Right cardiac atrium (tissue), 5 donors: Measurements from ENCODE around the gene FRG1. TPM values are rescaled to one million over a fixed set of nuclear protein-coding genes. Genes with fewer than 3 reads are reported as not detected.
"Not testable (repeated sequence)": the region's sequence is repeated elsewhere in the genome, so short reads cannot be mapped to it uniquely, and the experiment has no call there.

ENCODE experiments used
- ATAC-seq, 2 donors: fragments of 200-7000 bp; cut with Tn5 transposase; one replicate each; pipeline versions ENCODE4 v1.8.0 to v1.9.1; 2020; ENCODE audit warnings: moderate library complexity in 2 of 2, mild to moderate bottlenecking in 1 of 2
- DNase-seq, 3 donors: peaks; one replicate each; pipeline ENCODE4 v3.0.0-alpha.2; 2020
- H3K27ac ChIP-seq: one replicate; pipeline ENCODE4 v1.5.1; 2013; ENCODE audit warnings: mild to moderate bottlenecking, low read length, control low read depth, moderate library complexity
- H3K27me3 ChIP-seq: one replicate; pipeline ENCODE4 v1.6.1; 2013; ENCODE audit not compliant: control insufficient read depth, insufficient read depth
- H3K4me1 ChIP-seq: one replicate; pipeline ENCODE4 v1.6.1; 2013; ENCODE audit warnings: low read length; ENCODE audit not compliant: control insufficient read depth, insufficient read depth
- H3K4me3 ChIP-seq: one replicate; pipeline ENCODE4 v1.5.1; 2013; ENCODE audit warnings: low read length, control low read depth
- H3K9me3 ChIP-seq: one replicate; pipeline ENCODE4 v1.6.1; 2013; ENCODE audit warnings: low read length; ENCODE audit not compliant: control insufficient read depth
- WGBS: extraction: QIAGEN DNeasy Blood & Tissue Kit; methylation state at CpG from one replicate; pipeline ENCODE4 v1.1.7; 2013; 5-methylcytosine and 5-hydroxymethylcytosine counted together
- intact Hi-C, 4 donors: fragments of 100-400 bp; cut with DNase I; formaldehyde crosslinking; loops; one replicate each; pipeline versions ENCODE4 v1.11.0 to v1.14.0; 2022 to 2023
- polyA plus RNA-seq: library from polyadenylated mRNA; stranded (reverse); fragments of 200-250 nt; gene quantifications from one replicate; pipeline ENCODE4 v1.2.3, GENCODE V29; 2013
- total RNA-seq, 4 donors: library from RNA; stranded (reverse); fragmentation: NEBNext Ultra II Directional; extraction: Animal tissue kit (Norgen Biotek cat#: 25700); gene quantifications; one replicate each; pipeline ENCODE4 v1.2.1, GENCODE V29; 2021
- donor health status: healthy with polysubstance abuse.
- donor health status: DM: no; HTN: yes; CAD: no.
- donor health status: DM: no; HTN: no; CAD: no.
- donor health status: DM: no; HTN: yes; CAD: no; lungs with severe emphysema.
- donor health status: DM: yes; HTN: yes; CAD: no.

Gene FRG1
- total and polyA plus RNA-seq, 5 donors, result 28.2 to 42.5 (median 39.7) TPM

GRCh38 chr4:189985651-189986243 is 45.1 kb downstream of the FRG1 start:
- 66% methylated on average over 4 of the region's 4 CpGs for WGBS
- H3K4me3 ChIP-seq, H3K27ac ChIP-seq, H3K9me3 ChIP-seq, ATAC-seq, H3K27me3 ChIP-seq, H3K4me1 ChIP-seq, DNase-seq, intact Hi-C loops: not testable (repeated sequence)

- Histone ChIP-seq H3K27me3 (no peaks in the 10 kb centered on the region), H3K4me3 (no peak overlapping the region), H3K9me3 (no peaks in the 10 kb centered on the region), H3K4me1 (no peaks in the 10 kb centered on the region), H3K27ac (no peak overlapping the region)
- ATAC-seq (no peak), DNase-seq (no peak)
- WGBS, result 53% methylated on average over 3 of the region's 3 CpGs
- intact Hi-C loops, result no loop called here
These were observed 48.3 kb downstream of the FRG1 start for GRCh38 chr4:189988877-189989431.

GRCh38 chr4:189989941-189990340 is 49.3 kb downstream of the FRG1 start:
- intact Hi-C loops, H3K9me3 ChIP-seq, H3K27me3 ChIP-seq, ATAC-seq, DNase-seq, H3K4me1 ChIP-seq, H3K27ac ChIP-seq, H3K4me3 ChIP-seq: not testable (repeated sequence)
- WGBS, result 95% methylated on average over 3 of the region's 3 CpGs

Other genes starting within 250 kb of the FRG1 start
- gene FRG2, start 86.4 kb downstream of the FRG1 start, total RNA-seq, result not detected
- not detected for gene FRG2, start 86.4 kb downstream of the FRG1 start, polyA plus RNA-seq
- gene DBET, start 123.6 kb downstream of the FRG1 start, total RNA-seq, result not detected
- gene DBET, start 123.6 kb downstream of the FRG1 start, polyA plus RNA-seq, result not detected
- not detected for gene DUX4, start 232.9 kb downstream of the FRG1 start, total RNA-seq
- gene DUX4, start 232.9 kb downstream of the FRG1 start, polyA plus RNA-seq, result not detected